Activated CD8-positive, alpha-beta memory T cell treated with anti-CD3 and anti-CD28 coated beads, Interleukin-2, amount 50 U/mL, for 24 hours (primary cell): ENCODE data around the gene CYRIA.

Source experiments
- DNase-seq: peaks from one replicate; pipeline ENCODE4 v3.0.0-alpha.2; 2020; ENCODE audit errors: extremely low read depth

CYRIA gene

DNA sequence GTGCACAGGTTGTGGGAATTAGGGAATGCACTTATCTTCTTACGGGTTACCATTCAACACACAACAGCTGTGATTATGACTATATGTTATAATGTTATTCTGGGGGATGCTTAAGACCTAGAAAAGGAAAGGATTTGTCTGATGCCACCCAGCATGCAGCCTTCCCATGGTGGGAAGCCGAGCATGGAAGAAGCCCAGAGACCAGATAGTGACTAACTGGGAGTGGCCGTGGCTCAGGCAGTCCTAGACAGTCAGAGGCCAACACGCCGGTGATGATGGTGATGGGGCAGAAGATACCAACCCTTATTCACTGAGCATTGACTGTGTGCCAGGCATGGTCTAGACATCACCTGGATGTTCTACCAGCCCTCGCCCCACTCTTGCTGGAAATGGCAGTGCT lies 35.9 kb downstream of the CYRIA start:
- no peak for DNase-seq

DNA sequence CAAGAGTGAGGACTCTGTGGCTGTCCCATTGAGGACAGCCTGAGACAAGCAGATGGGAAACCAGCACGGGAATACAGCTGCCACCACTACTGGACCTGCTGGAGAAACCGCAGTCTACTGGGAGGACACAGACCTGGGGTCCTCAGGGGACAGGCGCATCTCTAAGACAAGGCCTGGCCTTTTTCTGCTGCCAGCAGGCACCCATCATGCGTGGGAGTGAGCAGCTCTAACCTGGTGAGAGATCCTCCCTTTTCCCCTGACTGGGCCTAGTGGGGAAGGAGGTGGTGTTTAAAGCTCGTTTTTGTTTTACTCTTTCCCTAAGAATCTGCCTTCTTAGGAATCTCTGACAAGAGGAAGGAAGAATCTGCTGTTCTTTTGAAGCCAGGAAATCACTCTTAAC lies 36.6 kb downstream of the CYRIA start:
- no peak for DNase-seq

DNA sequence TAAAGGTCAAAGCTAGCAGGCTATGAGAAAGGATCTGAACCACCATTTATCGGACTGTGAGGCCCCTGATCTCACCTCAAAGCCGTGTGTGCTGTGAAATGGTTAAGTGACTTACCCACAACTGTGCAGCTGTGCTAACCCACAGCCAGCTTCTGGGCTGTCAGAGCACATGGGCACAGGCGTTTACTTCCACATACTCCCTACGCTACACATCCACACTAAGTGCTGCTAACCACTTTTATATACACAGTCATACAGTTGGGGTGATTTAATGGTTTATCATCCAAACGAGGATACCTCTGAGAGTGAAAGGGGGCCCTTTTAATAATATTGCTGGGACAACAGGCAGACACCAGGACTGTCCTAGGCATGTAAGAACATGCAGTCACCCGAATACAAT lies 37.3 kb downstream of the CYRIA start:
- no peak for DNase-seq

DNA sequence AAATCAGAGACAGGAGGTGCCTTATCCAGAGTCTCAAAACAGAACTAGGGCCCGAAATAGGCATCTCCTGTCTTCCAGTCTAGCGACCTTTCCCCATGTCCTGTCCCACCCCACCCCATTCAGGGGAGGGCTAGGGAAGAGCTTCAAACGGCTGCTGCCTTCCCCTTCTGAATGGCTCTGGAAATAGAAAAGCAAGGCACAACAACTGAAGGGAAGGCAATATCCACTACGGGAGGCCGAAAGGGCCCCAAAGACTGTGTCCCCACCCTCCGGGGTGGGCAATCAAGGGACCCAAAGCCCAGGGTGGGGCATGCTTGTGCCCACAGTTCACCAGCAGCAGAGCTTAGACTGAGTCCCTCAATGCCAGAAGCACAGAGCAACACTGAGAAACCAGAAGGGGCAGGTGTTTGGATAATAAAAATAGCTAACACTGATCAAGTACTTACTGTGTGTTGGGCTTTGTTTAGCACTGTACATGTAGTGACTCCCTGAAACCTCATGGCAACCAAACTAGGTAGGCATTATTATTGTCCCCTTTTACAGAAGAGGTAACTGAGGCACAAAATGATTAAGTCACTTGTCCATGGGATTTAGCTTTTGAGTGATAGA lies 38.5 kb downstream of the CYRIA start:
- DNase-seq: no peak

DNA sequence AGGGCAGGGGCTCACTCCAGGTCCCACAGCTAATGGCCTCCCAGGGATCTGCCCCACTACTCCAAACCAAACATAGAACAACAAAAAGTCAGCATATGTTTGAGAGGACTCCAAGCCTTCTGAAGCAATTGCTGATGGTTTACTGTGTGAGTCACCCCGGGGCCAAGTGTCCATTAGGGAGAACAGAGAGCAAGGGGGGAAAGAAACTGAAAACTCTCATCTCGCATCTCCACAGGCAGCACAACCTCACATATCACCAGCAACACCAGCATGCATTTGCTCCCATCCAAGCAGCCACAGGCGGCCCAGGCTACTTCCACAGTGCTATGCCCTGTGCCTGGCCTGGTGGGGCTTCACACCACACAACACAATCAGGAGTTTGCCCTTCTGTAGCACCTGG lies 39.1 kb downstream of the CYRIA start:
- DNase-seq: no peak

DNA sequence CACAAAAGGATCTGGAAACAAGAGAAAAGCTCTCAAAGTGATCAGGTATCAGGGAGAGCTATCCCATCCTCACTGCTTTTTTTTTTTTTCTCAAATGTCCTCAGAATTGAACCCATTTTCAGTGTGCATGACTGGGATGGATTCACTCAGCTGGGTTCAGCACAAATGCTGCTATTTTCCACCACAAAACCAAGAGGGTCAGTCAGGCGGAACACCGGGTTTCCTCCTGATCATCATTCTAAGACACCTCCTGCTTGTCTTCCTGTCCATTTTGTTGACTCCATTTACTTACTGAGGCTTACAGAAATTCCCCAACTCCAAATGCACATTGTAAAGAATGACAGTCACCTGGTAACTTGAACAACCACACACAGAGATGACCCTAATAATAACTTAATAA lies 39.9 kb downstream of the CYRIA start:
- DNase-seq: no peak

DNA sequence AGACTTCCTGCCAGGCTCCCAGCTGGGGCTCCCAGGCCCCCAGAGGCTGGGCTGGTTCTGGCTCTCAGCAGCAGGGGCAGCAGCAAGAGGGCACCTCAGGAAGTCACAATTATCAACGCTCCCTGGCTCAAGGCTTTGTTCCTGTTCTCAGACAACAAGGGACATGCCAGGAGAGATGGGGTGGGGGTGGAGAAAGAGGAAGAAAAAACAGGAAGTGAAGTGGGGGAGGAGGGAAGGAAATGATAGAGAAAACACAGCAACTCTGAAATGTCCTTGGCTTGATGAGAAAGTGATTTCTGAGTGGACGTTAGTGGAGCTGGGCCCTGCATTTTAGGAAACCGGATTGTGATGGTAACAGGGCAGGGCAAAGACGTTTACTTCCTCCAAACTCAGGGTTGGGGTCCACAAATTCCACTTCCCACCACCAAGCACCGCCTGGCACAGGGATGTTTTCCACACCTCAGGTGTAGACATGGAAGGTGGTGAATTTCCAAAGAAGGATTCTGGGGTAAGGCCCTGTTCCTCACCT lies 40.4 kb downstream of the CYRIA start:
- DNase-seq: no peak

DNA sequence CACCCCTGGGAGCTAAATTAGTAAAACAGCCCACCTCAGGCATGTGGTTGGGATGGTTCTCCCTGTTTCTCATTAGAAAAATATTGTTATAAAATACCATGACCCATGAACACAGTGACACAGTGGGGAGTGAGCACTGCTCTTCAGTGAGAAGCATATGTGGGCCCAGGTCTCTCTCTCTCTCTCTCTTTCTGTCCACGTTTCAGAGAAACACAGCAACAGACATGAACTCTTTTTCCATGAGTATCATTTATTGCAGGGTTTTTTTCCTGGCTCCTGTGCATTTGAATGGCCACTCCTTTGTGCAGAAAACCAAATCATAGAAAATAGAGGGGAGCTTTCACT lies 41.2 kb downstream of the CYRIA start:
- DNase-seq: no peak

DNA sequence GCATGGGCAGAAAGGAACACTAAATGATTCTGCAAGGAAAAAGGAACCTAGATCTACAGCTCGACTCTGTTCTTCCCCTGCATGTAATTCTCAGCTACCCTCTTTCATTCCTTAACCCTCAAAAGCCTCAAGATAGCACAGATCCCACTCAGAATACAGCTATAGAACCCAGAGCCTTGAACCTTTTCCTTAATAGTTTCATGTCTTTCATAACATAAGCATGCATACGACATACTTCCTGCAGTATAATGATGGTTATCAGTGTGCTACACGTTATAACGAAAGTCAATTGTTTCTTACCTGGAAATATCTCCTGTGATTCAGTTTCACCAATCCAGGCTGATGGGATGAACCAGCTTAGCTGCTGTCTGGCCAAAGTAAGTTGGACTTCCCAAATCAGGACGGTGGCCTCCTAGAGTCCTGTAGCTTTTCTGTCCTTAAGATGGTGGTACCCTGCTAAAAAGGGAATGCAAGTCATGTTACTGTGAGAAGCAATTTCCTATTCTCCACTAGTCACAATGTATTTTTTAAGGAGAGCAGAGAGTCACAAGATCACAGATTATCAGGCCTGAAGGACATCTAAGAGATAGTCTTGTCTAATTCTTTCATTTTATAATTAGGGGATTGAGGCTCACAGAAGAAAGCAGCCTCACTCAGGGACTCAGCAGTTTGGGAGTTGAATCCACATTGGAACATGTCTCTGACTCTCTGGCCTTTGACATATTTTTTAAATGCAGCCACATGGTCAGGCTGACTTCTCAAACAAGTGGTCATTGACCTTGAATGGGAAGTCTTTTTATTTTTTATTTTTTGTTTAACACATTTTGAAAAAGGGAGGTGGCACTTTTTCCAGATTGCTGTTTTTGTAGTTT lies 41.8 kb downstream of the CYRIA start:
- no peak for DNase-seq

DNA sequence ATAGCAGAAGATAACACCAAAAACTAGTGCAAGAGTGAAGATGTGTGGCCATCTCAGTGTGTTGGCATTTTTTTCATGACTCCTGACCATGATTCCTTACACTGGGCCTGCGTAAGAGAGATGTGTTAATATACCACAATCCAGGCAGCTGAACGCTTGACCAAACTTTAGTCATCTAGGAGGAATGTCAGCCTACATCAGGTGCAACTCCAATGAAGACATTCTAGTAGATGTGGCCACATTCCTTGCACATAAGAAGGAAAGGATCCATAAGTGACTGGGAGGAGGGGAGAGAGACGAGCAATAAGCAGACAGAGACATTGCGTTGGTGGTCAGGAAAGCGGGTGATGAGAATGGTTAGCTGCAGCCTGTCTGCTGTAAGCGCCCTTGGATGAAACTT lies 42.6 kb downstream of the CYRIA start:
- DNase-seq: no peak

DNA sequence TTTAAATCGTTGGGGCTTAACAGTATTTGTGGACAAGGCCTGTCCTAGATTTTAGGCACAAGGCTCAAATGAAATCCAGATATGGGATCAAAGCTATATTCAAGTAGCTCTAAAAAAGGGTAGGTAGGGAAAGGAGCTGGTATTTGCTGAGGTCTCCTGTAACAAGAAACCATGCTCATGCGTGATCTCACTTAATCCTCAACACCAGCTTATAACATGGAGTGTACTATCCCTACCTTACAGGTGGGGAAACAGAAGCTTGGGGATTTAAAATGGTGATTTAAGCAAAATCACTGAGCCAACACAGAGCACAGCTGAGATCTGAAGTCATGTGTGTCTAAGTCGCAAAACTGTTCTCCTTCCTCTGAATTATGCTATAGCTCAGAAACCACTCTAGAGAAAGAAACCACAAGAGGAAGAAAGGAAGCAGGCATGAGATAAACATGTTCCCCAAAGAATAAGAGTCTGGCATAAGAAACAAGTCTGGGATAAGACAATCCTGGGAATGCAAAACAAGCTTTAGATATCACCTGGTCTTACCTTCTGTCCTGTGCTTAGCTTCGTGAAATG lies 43.1 kb downstream of the CYRIA start:
- no peak for DNase-seq

DNA sequence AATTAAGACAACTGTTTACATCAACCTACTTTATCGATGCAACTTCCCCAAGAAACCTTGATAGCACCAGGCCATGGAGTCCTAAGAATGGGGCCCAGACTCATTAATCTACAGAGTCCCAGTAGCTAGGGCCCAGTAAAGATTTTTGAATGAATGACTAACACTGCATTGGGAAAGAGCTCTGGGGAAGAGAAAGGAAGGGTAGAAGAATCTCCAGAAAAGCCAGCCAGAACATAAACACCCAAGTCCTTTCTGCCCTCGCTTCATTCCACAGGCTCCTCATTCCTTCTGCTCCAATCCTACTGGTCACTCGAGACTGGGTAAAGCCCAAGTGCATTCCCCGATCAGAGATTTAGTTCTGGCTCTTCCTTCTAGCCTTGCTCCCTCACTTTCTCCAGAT lies 44.3 kb downstream of the CYRIA start:
- DNase-seq: no peak

DNA sequence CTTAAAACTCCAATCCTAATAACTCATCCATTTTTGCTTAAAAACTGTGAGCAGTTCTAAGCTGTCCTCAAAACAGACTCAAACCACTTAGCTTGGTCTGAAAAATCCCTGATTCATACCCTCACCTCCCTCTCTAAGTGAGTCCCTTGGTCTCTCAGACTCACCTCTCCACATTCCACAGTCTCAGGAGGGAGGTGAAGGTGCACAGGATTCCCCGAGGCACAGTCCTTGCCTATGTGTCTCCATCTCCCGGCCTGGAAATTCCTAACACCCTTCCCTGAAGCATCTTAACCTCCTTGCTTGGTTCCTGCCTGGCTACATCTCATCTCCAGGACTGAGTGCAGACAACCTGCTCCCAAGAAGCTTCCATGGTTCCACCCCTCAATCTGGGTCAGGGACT lies 45.0 kb downstream of the CYRIA start:
- DNase-seq: no peak

DNA sequence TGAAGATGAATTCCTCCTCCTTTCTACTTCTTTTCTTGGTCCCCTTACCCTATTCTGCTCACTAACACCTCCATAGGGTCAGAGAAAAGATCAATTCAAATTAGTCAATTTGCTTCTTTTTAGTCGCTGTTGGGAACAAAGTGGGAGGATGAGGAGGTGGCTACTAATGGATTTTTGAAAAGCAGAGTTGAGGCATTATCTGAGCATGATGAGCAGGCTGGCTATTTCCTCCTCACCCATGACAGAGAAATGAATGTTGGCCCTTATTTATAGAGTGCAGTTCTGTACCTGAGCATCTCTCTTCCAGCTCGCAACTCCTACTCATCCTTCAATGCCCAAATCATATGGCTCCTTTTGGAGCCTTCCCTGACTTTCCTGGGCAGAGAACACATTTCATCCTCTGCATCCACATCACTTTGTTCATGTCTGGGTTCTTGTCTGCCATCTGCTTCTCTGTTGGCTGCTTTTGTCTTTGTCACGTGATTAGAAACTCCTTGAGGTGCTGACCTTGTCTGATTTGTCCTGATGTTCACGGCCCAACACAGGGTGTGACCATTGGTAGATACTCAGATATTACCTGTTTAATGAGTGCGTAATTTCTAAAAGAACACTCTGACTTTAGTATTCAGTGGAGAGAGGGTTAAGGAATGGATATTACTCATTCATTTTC lies 45.9 kb downstream of the CYRIA start:
- no peak for DNase-seq

DNA sequence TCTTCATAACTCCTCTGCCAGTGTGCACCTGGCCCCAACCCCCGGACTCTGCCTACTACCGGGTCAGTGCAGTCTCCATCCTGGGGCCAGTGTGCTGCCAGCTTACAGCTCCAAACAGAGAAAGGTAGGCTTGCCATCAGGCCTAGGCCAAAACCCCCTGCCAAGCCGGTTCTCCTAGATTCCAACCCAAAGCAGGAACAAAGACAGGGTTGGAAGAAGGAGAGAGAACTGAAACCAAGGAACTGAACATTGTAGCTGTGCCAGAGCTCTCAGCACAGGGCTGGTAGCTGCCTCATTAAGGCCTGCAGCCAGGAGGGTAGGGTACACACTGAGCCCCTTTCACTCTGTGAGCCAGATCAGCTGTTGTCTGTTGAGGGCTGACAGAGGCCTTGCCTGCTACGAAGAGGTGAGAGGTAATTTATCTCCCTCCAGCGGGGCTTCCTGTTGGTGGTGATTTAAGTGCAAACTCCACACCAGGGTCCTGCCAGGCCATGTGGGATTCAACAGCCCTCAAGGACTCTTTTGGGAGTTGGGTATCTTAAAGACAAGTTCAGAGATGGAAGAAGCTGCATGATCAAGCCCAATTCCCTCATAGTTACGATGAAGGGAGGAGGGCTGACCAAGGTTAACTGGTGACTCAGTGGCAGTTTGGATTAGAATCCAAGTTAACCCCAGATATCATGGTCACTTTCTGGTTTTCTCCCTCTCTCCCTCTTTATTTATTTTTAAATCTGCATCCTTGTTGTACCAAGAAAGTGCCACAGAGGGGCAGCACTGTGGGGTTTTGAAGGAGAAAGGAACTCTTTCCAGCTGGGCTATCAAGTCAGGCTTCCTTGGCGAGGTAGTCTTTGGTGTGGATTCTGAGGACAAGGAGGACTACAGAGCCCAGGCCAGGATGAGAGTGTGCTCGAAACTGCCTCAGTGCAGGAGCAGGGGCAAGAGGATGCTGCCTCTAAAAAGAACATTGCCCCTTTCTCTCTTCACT lies 48.1 kb downstream of the CYRIA start:
- no peak for DNase-seq
